A673 (cell line): ENCODE measurements around the gene PTX4.

Source experiments
- CTCF ChIP-seq: fragments of 300-800, 200-600 bp; sonication (generic); conservative IDR thresholded peaks from 2 replicates; pipeline ENCODE4 v1.5.1; 2017; ENCODE audit warnings: low read depth, mild to moderate bottlenecking, antibody characterized with exemption, low read length, moderate library complexity, mixed read lengths
- EZH2 ChIP-seq: fragments of 200-600 bp; sonication (generic); IDR thresholded peaks from 2 replicates; pipeline ENCODE4 v1.6.1; 2017; ENCODE audit warnings: borderline replicate concordance, low read depth, mild to moderate bottlenecking, mixed read lengths, antibody characterized with exemption, low read length; ENCODE audit not compliant: poor library complexity, severe bottlenecking

GRCh38 chr16:1441391-1441829 is 47.3 kb downstream of the PTX4 start:
- TF ChIP-seq CTCF (no peak), EZH2 (no peak)
